GM12873 (cell line): ENCODE data around the gene ITGB2.

Experiments used
- CTCF ChIP-seq: IDR thresholded peaks from 2 replicates; pipeline ENCODE4 v1.5.1; 2012; ENCODE audit warnings: low read depth, mild to moderate bottlenecking, moderate library complexity, low read length, control low read depth; ENCODE audit not compliant: insufficient read depth; ENCODE audit errors: missing control alignments

The ITGB2 gene

DNA sequence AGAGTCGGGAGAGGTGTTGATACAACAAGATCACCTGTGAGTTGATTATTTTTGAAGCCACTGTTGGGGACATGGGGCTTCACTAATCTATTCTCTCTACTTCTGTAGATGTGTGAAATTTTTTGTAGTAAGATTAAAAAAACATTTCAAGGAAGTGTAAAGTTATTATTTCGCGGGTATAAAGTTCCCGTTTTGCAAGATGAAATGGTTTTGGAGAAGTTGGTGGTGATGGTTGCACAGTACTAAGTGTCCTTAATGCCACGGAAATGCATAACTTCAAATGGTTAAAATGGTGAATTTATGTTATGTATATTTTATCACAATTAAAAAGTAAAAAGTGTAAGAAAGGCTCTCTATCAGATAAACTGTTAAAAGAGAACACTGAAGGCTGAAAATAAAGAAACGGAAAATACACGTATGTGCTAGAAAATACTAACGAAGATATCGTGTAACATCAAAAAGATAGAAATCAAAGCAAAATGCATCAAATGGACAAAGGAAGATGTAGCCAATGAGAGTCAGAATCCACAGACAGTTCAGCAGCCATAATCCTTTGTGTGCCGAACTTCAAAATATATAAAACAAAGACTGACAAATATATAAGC lies 2.9 kb upstream of the ITGB2 start:
- TF ChIP-seq CTCF = no peak

DNA sequence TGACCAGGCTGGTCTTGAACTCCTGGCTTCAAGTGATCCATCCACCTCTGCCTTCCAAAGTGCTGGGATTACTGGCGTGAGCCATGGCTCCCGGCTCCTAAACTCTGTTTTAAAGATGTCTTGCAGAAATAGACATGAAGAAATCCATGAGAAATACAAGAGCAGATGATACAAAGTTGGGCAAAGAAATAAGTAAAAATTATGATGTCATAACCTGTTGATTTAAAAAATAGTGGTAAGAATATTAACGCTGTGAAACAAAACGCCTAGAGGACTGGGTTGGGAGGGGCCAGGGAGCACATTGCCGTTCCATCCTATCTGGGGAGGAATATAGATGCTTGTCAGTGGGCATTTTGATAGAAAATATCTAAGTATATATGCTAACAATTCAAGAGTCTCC lies 1.2 kb upstream of the ITGB2 start:
- no peak for TF ChIP-seq CTCF

DNA sequence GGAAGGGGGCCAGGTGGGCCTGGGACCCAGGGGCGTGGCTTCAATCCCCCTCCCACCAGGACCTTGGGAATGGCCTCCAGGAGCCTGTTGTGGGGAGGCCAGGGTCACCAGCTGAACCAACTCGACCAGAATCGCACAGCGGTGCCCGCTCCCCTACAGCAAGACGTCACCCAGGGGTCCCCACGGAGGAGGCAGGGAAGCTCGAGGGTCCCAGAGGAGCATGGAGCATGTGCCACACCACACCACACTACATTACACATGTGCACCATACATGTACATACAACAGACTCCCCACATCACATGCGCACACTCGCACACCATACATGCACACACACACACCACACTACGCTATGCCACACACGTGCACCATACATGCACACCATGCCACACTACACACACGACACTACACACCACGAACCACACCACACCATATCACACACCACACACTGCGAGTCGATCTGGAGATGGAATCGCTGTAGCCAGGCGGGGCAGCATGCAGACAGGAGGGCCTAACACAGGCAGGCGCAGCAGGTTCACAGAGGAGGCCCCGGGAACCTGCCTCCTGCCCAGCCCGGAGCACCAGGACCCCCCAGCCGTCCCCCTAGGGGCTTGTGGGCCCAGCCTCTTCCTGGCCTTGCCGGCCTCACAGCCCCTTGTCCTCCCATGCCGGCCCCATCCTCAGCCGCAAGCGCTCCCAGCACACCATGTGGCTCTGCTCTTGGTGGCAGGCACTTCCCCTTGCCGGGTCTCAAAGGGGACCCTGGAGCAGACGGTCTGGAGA lies 596 bp downstream of the ITGB2 start:
- TF ChIP-seq CTCF = no peak

GRCh38 chr21:44919111-44919912 lies 1.4 kb downstream of the ITGB2 start:
- TF ChIP-seq CTCF = no peak

DNA sequence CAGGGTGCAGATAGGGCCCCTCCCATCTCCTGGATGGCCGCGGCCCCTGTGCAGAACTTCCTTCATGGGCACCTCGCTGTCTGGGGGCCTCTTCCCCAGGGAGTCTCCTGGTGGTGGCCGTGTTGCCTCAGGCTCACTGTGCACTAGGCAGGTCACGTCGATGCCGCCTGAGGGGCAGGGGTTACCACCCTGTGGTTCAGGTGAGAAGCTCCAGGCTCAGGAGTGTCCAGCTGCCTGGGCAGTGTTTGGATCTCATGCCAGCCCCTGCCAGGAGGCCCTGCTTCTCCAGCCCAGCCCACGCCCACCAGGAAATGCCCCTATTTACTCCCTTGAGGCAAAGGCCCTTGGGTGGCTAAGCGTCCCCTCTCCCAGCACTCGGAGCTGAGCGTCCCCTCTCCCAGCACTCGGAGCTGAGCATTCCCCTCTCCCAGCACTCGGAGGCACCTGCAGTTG lies 2.1 kb downstream of the ITGB2 start:
- no peak for TF ChIP-seq CTCF

DNA sequence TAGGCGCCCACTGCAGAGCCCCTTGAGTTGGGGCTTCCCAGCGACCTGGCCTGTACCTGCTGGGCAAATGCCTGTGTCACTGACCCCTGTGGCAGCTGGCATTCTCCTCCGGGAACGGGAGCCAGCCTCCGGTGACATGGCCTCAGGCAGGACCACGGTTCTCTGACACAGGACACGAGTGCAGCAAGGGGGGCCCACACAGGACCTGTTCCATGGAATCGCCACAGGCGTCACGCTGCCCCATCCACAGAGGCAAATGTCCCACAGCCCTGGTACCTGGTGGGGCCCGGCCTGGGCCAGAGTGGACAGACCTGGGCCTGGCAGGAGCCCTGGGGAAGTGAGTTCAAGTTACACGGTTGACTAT lies 2.6 kb downstream of the ITGB2 start:
- TF ChIP-seq CTCF = no peak
